H1 (cell line): Measurements from ENCODE around the gene ANAPC5. TPM values are rescaled to one million over a fixed set of nuclear protein-coding genes. Genes with fewer than 3 reads are reported as not detected.

ENCODE experiments used
- CTCF ChIA-PET: fragments of 300-600 bp; sonication (Branson Sonifier 250); formaldehyde crosslinking; loops from one replicate; lab custom pipeline; 2021; ENCODE audit not compliant: partially characterized antibody; lab: Charles Lee
- POLR2A ChIA-PET: fragments of 300-600 bp; sonication (Branson Sonifier 250); formaldehyde crosslinking; loops from one replicate; lab custom pipeline; 2021; ENCODE audit warnings: inconsistent platforms; ENCODE audit not compliant: partially characterized antibody; lab: Charles Lee
- DNase-seq, 2 experiments: peaks; one replicate each; pipeline versions ENCODE4 v3.0.0 to v3.0.0-alpha.2; 2010 to 2022; ENCODE audit warnings: low spot score in 2 of 2, low read depth in 1 of 2, mixed read lengths in 1 of 2
- FAIRE-seq: peaks from 2 replicates; lab custom pipeline; 2011; peaks lifted over from hg19 to GRCh38; lab: Jason Lieb, UNC
- H2AFZ ChIP-seq: 2 replicates; pipeline ENCODE4 v1.8.1; 2012; ENCODE audit warnings: low read length, inconsistent platforms
- H2AK5ac ChIP-seq: 2 replicates; pipeline ENCODE4 v1.6.1; 2013; ENCODE audit warnings: low read depth, low read length
- H2BK120ac ChIP-seq: replicated peaks from 2 replicates; pipeline ENCODE3; 2013; ENCODE audit warnings: low read depth, low read length, inconsistent platforms
- H2BK12ac ChIP-seq: 2 replicates; pipeline ENCODE4 v1.6.1; 2013; ENCODE audit warnings: low read depth, low read length
- H2BK15ac ChIP-seq: 2 replicates; pipeline ENCODE4 v1.6.1; 2013; ENCODE audit warnings: low read length
- H2BK20ac ChIP-seq: 2 replicates; pipeline ENCODE4 v1.6.1; 2013; ENCODE audit warnings: low read length
- H2BK5ac ChIP-seq: 2 replicates; pipeline ENCODE4 v1.6.1; 2013; ENCODE audit warnings: low read depth, low read length
- H3K14ac ChIP-seq: 2 replicates; pipeline ENCODE4 v1.6.1; 2013; ENCODE audit warnings: inconsistent platforms; ENCODE audit not compliant: insufficient read length
- H3K18ac ChIP-seq: 2 replicates; pipeline ENCODE4 v1.6.1; 2013; ENCODE audit warnings: low read length; ENCODE audit errors: extremely low read depth
- H3K23ac ChIP-seq: 2 replicates; pipeline ENCODE4 v1.6.1; 2013; ENCODE audit warnings: inconsistent platforms; ENCODE audit not compliant: insufficient read length
- H3K23me2 ChIP-seq: 2 replicates; pipeline ENCODE4 v1.6.1; 2013; ENCODE audit warnings: low read depth, low read length
- H3K27ac ChIP-seq: 2 replicates; pipeline ENCODE4 v1.6.1; 2011; ENCODE audit warnings: low read depth, low read length, inconsistent platforms
- H3K27me3 ChIP-seq, 4 experiments: replicated peaks in 1 of 4; 1 replicate in 1 of 4; 2 replicates in 3 of 4; pipeline versions ENCODE4 v1.6.1 to v1.8.1; 2011 to 2013; ENCODE audit warnings: low read length in 3 of 4, mild to moderate bottlenecking in 3 of 4, inconsistent platforms in 2 of 4, mixed read lengths in 2 of 4, moderate library complexity in 1 of 4; ENCODE audit not compliant: control insufficient read depth in 3 of 4, insufficient read depth in 3 of 4; ENCODE audit errors: extremely low read depth in 1 of 4
- H3K36me3 ChIP-seq, 4 experiments: 2 replicates each; pipeline versions ENCODE4 v1.6.1 to v1.8.1; 2011 to 2013; ENCODE audit warnings: mild to moderate bottlenecking in 4 of 4, low read length in 3 of 4, moderate library complexity in 2 of 4, control low read depth in 1 of 4, inconsistent platforms in 1 of 4; ENCODE audit not compliant: insufficient read depth in 4 of 4, control insufficient read depth in 2 of 4
- H3K4ac ChIP-seq: replicated peaks from 2 replicates; pipeline ENCODE3; 2013; ENCODE audit warnings: low read length, low read depth, mixed read lengths, inconsistent platforms; ENCODE audit not compliant: insufficient read length
- H3K4me1 ChIP-seq, 4 experiments: replicated peaks in 1 of 4; 1 replicate in 1 of 4; 2 replicates in 3 of 4; pipeline versions ENCODE4 v1.6.1 to v1.8.1; 2011 to 2013; ENCODE audit warnings: low read length in 3 of 4, inconsistent platforms in 2 of 4, mixed read lengths in 1 of 4; ENCODE audit not compliant: insufficient read depth in 4 of 4, control insufficient read depth in 3 of 4
- H3K4me2 ChIP-seq, 2 experiments: 2 replicates each; pipeline versions ENCODE4 v1.6.1 to v1.8.1; 2011 to 2013; ENCODE audit warnings: low read depth in 2 of 2, low read length in 2 of 2, control low read depth in 1 of 2, inconsistent platforms in 1 of 2, mild to moderate bottlenecking in 1 of 2; ENCODE audit not compliant: insufficient read depth in 1 of 2
- H3K4me3 ChIP-seq, 4 experiments: fragments of 200-600, 300-600 bp in 1 of 4; sonication (generic), shearing (Covaris generic), sonication (Bioruptor Twin) in 1 of 4; 2 replicates each; pipeline versions ENCODE4 v1.5.1 to v1.8.1; 2011 to 2016; ENCODE audit warnings: low read length in 4 of 4, low read depth in 3 of 4, control low read depth in 2 of 4, inconsistent platforms in 2 of 4, mild to moderate bottlenecking in 2 of 4, mixed read lengths in 1 of 4, moderate library complexity in 1 of 4; ENCODE audit not compliant: insufficient read depth in 2 of 4; ENCODE audit errors: extremely low read depth in 1 of 4
- H3K56ac ChIP-seq: replicated peaks from 2 replicates; pipeline ENCODE3; 2013; ENCODE audit warnings: low read depth, mild to moderate bottlenecking, mixed read lengths, low read length, inconsistent platforms; ENCODE audit not compliant: insufficient read length
- H3K79me1 ChIP-seq: 2 replicates; pipeline ENCODE4 v1.6.1; 2013; ENCODE audit warnings: low read depth, low read length, control low read depth
- H3K79me2 ChIP-seq, 2 experiments: 2 replicates each; pipeline versions ENCODE4 v1.6.1 to v1.8.1; 2012 to 2013; ENCODE audit warnings: low read length in 2 of 2, mild to moderate bottlenecking in 2 of 2, inconsistent platforms in 1 of 2; ENCODE audit not compliant: insufficient read depth in 2 of 2, control insufficient read depth in 1 of 2
- H3K9ac ChIP-seq, 4 experiments: replicated peaks in 1 of 4; 1 replicate in 1 of 4; 2 replicates in 3 of 4; pipeline versions ENCODE4 v1.6.1 to v1.8.1; 2011 to 2013; ENCODE audit warnings: low read depth in 3 of 4, low read length in 3 of 4, control low read depth in 2 of 4, mild to moderate bottlenecking in 2 of 4, moderate library complexity in 2 of 4, inconsistent platforms in 1 of 4; ENCODE audit errors: extremely low read depth in 1 of 4
- H3K9me3 ChIP-seq, 2 experiments: 2 replicates each; pipeline versions ENCODE4 v1.6.1 to v1.8.1; 2012 to 2013; ENCODE audit warnings: mild to moderate bottlenecking in 2 of 2, moderate library complexity in 2 of 2, control low read depth in 1 of 2, inconsistent platforms in 1 of 2, low read depth in 1 of 2, low read length in 1 of 2, mixed read lengths in 1 of 2; ENCODE audit not compliant: insufficient read depth in 2 of 2
- H4K20me1 ChIP-seq, 2 experiments: replicated peaks in 1 of 2; 2 replicates each; pipeline versions ENCODE3 to v1.8.1; 2011 to 2013; ENCODE audit warnings: inconsistent platforms in 2 of 2, low read length in 2 of 2, mild to moderate bottlenecking in 1 of 2; ENCODE audit not compliant: insufficient read depth in 2 of 2, control insufficient read depth in 1 of 2
- H4K5ac ChIP-seq: 2 replicates; pipeline ENCODE4 v1.6.1; 2013; ENCODE audit warnings: low read length, low read depth, mixed read lengths, inconsistent platforms; ENCODE audit not compliant: insufficient read length
- H4K8ac ChIP-seq: 2 replicates; pipeline ENCODE4 v1.8.0; 2013; ENCODE audit warnings: mild to moderate bottlenecking, moderate library complexity, low read length, inconsistent platforms; ENCODE audit not compliant: insufficient read depth; ENCODE audit errors: extremely low read depth
- H4K91ac ChIP-seq: replicated peaks from 2 replicates; pipeline ENCODE3; 2013; ENCODE audit warnings: low read length, mixed read lengths, inconsistent platforms; ENCODE audit not compliant: insufficient read length
- CTBP2 ChIP-seq: IDR thresholded peaks from 2 replicates; pipeline ENCODE4 v1.7.0; 2011; ENCODE audit warnings: borderline replicate concordance, mild to moderate bottlenecking, moderate library complexity, mixed read lengths, low read length; ENCODE audit not compliant: insufficient read depth, insufficient read length
- EP300 ChIP-seq, 2 experiments: IDR thresholded peaks; 1 replicate in 1 of 2; 2 replicates in 1 of 2; pipeline ENCODE4 v1.6.1; 2011 to 2012; ENCODE audit warnings: low read depth in 2 of 2, low read length in 2 of 2, mild to moderate bottlenecking in 2 of 2, borderline replicate concordance in 1 of 2, inconsistent platforms in 1 of 2, moderate library complexity in 1 of 2
- GTF2F1 ChIP-seq: IDR thresholded peaks from 2 replicates; pipeline ENCODE4 v1.6.1; 2012; ENCODE audit warnings: low read depth, low read length, improper control_type of control experiment, borderline replicate concordance
- WGBS, 2 experiments: shearing (Covaris generic) in 1 of 2; methylation state at CpG; one replicate each; pipeline versions ENCODE4 v1.1.6 to v1.1.7; 2013 to 2015; ENCODE audit warnings: low lambda C conversion rate in 2 of 2, mixed read lengths in 2 of 2, inconsistent platforms in 1 of 2, low coverage in 1 of 2, missing lambda C conversion rate in 1 of 2; ENCODE audit not compliant: insufficient replicate concordance in 2 of 2, insufficient coverage in 1 of 2, insufficient read length in 1 of 2; ENCODE audit errors: extremely low coverage in 1 of 2, missing lambda C conversion rate in 1 of 2; 5-methylcytosine and 5-hydroxymethylcytosine counted together
- polyA plus RNA-seq, 7 experiments: library from polyadenylated mRNA; depleted of rRNA in 3 of 7; stranded (reverse) in 5 of 7; unstranded in 2 of 7; fragments of >200 nt in 5 of 7; fragments of 200-250 nt in 2 of 7; gene quantifications; 1 replicate in 5 of 7; 2 replicates in 1 of 7; 4 replicates in 1 of 7; pipeline versions ENCODE4 v1.2.1 to v1.2.3, GENCODE V29; 2011 to 2013; ENCODE audit warnings: missing spikeins in 2 of 7, mixed read lengths in 2 of 7
- total RNA-seq: library from RNA; stranded (reverse); fragmentation: NEBNext Ultra II Directional; extraction: Animal tissue kit (Norgen Biotek cat#: 25700); gene quantifications from 2 replicates; pipeline ENCODE4 v1.2.1, GENCODE V29; 2021

ANAPC5 gene
- total and polyA plus RNA-seq, 2 of the 8 experiments (the other 6 are each of a cell fraction or from before 2014, with no cell fraction given), result 103 to 127 TPM

DNA sequence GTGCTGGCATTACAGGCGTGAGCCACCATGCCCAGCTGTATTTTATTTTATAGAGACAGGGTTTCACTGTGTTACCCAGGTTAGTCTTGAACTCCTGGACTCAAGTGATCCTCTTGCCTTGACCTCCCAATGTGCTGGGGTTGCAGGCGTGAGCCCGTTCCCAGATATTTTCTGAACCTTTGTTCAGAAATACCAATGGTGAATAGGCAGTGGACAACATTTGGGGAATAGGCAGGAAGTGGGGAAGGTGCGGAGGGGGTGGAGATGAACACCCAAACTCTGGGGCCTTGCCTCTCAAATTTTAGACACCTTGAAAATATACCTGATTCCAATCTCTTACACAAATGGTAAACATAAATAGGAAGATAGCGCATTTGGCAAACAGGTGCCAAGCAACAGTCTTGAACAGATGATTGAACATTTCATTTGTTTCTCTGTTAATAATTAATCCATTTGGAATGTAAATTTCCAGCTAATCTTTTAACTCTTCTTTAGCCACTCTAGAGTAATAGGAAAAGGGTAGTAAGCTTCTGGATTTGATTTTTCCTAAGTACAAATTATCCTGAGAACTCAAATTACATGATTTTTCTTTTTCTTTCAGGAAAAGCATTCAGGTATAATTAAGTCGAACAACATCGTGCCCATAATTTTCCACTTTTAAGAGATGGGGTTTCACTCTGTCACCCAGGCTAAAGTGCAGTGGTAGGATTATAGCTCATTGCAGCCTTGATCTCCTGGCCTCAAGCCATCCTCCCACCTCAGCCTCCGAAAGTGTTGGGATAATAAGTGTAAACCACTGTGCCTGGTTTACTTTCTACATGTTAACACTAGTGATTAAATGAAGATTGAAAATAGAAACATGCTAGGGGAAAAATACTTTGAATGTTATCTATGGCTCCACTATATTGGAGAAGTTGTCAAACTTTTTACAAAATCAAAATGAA lies 24.8 kb upstream of the ANAPC5 start:
- no peaks in the 10 kb centered on the region for H4K20me1 ChIP-seq
- H4K91ac ChIP-seq, result no peak overlapping the region
- no peak overlapping the region for H3K9ac ChIP-seq
- WGBS, 2 experiments, result 93% methylated on average over 8 of the region's 8 CpGs; no CpG with 5 or more reads in 1 of the 2 experiments
- no peak overlapping the region for H2BK15ac ChIP-seq
- H3K4me1 ChIP-seq, result no peaks in the 10 kb centered on the region
- TF ChIP-seq GTF2F1, result no peak
- TF ChIP-seq EP300 (IDR thresholded peaks at IDR 0.05; ENCODE audit: borderline replicate concordance in 1 of 2, low read depth in 2 of 2, low read length in 2 of 2), result no peak
- no peak for TF ChIP-seq CTBP2
- ChIA-PET POLR2A (no interaction called here), CTCF (interaction anchor here (2.3 kb wide), 1 partner anchor 11 kb away, joined by 6 read pairs; no protein-coding TSS in a partner anchor)
- H3K4me3 ChIP-seq, result no peak overlapping the region
- H3K23me2 ChIP-seq, result no peaks in the 10 kb centered on the region
- no peaks in the 10 kb centered on the region for H3K36me3 ChIP-seq
- peaks cover 0 to 2% of the 10 kb centered on the region in 2 experiments; a peak in 1 of 4 replicates for H3K9me3 ChIP-seq
- H3K18ac ChIP-seq, result no peak overlapping the region
- no peak overlapping the region for H2AK5ac ChIP-seq
- no peak overlapping the region for H3K4me2 ChIP-seq
- no peaks in the 10 kb centered on the region for H3K79me2 ChIP-seq
- H2AFZ ChIP-seq, result no peak overlapping the region
- H3K27me3 ChIP-seq, result no peaks in the 10 kb centered on the region
- no peak for FAIRE-seq
- H3K27ac ChIP-seq, result no peak overlapping the region
- H3K14ac ChIP-seq, result no peak overlapping the region
- H3K79me1 ChIP-seq, result no peaks in the 10 kb centered on the region
- H2BK5ac ChIP-seq, result no peak overlapping the region
- no peak overlapping the region for H3K56ac ChIP-seq
- no peak overlapping the region for H3K4ac ChIP-seq
- no peak overlapping the region for H3K23ac ChIP-seq
- H2BK12ac ChIP-seq, result no peak overlapping the region
- no peak overlapping the region for H4K8ac ChIP-seq
- no peak for DNase-seq
- no peak overlapping the region for H4K5ac ChIP-seq
- no peak overlapping the region for H2BK20ac ChIP-seq
- no peak overlapping the region for H2BK120ac ChIP-seq
